Heart left ventricle (tissue), 16 donors: ENCODE results near the gene FAM117B. TPM values are rescaled to one million over a fixed set of nuclear protein-coding genes. Genes with fewer than 3 reads are reported as not detected.

ENCODE experiments used
- ATAC-seq, 4 donors: fragments of 200-7000 bp; cut with Tn5 transposase; one replicate each; pipeline ENCODE4 v1.9.1; 2020 to 2022; ENCODE audit warnings: moderate library complexity in 4 of 4, mild to moderate bottlenecking in 3 of 4, moderate number of reproducible peaks in 1 of 4
- DNase-seq, 5 donors: peaks; one replicate each; pipeline ENCODE4 v3.0.0-alpha.2; 2020
- H3K27ac ChIP-seq, 12 donors: fragments of 200-600 bp; sonication (generic) in 4 of 12; one replicate each; pipeline versions ENCODE4 v1.5.0 to v1.8.0; 2016 to 2022; ENCODE audit warnings: mild to moderate bottlenecking in 2 of 12
- H3K27me3 ChIP-seq, 9 donors: fragments of 200-600 bp; sonication (generic) in 2 of 9; one replicate each; pipeline versions ENCODE4 v1.5.1 to v1.8.0; 2016 to 2022; ENCODE audit warnings: mild to moderate bottlenecking in 3 of 9
- H3K36me3 ChIP-seq, 9 donors: fragments of 200-600 bp; sonication (generic) in 2 of 9; one replicate each; pipeline versions ENCODE4 v1.5.0 to v1.8.0; 2018 to 2022; ENCODE audit warnings: mild to moderate bottlenecking in 2 of 9
- H3K4me1 ChIP-seq, 12 donors: fragments of 200-600 bp; sonication (generic) in 4 of 12; one replicate each; pipeline versions ENCODE4 v1.5.0 to v1.8.0; 2016 to 2022; ENCODE audit warnings: mild to moderate bottlenecking in 3 of 12
- H3K4me3 ChIP-seq, 12 donors: fragments of 200-600 bp; sonication (generic) in 4 of 12; one replicate each; pipeline versions ENCODE4 v1.5.0 to v1.8.0; 2017 to 2022; ENCODE audit warnings: mild to moderate bottlenecking in 9 of 12, moderate library complexity in 4 of 12
- H3K9me3 ChIP-seq, 12 donors: fragments of 200-600 bp; sonication (generic) in 4 of 12; one replicate each; pipeline versions ENCODE4 v1.5.0 to v1.8.0; 2016 to 2022; ENCODE audit warnings: mild to moderate bottlenecking in 1 of 12
- CTCF ChIP-seq, 12 donors: fragments of 200-600 bp; sonication (generic) in 4 of 12; IDR thresholded peaks; one replicate each; pipeline versions ENCODE4 v1.5.0 to v1.8.0; 2018 to 2022; ENCODE audit warnings: antibody characterized with exemption in 12 of 12, mild to moderate bottlenecking in 5 of 12
- POLR2A ChIP-seq, 2 donors: fragments of 450-650 bp; IDR thresholded peaks; one replicate each; pipeline ENCODE4 v1.6.1; 2017; ENCODE audit warnings: antibody characterized with exemption in 2 of 2, mild to moderate bottlenecking in 2 of 2, moderate library complexity in 2 of 2
- WGBS, 4 donors: extraction: QIAGEN DNeasy Blood & Tissue Kit in 2 of 4; methylation state at CpG; one replicate each; pipeline versions ENCODE4 v1.1.5 to v1.1.7; 2013 to 2018; 5-methylcytosine and 5-hydroxymethylcytosine counted together
- intact Hi-C, 10 donors: fragments of 100-400 bp; cut with DNase I; formaldehyde crosslinking; loops; one replicate each; pipeline versions ENCODE4 v1.11.1 to v1.14.2; 2022
- polyA plus RNA-seq, 2 donors: library from polyadenylated mRNA; stranded (reverse); fragments of 200-250 nt; gene quantifications; one replicate each; pipeline ENCODE4 v1.2.3, GENCODE V29; 2013
- total RNA-seq, 9 donors: library from RNA; depleted of rRNA in 2 of 9; stranded (reverse); fragments of >200 nt in 2 of 9; fragmentation: NEBNext Ultra II Directional in 3 of 9; extraction: Animal tissue kit (Norgen Biotek cat#: 25700) in 3 of 9; gene quantifications; one replicate each; pipeline versions ENCODE4 v1.1.0 to v1.2.4, GENCODE V29; 2016 to 2023
- donor health status: ischemic (EF 13 %, LVEDD 7.1; RV severe dilation, severe dysfunction).
- donor health status: healthy with polysubstance abuse.
- donor health status: DM: no; HTN: yes; CAD: no.
- donor health status: DM: no; HTN: no; CAD: no.
- donor health status: ischemic (EF 25% LVEDD 6.9; RV normal size, moderate dysfunction).
- donor health status: ischemic (EF 25% LVEDD 5.7; RV mildly dilated, moderate dysfunction).
- donor health status: healthy.
- donor health status: DM: yes; HTN: yes; CAD: no.
- donor health status: ischemic (EF 35%, LVEDD 5.7; RV mildly dilated, moderate dysfunction).
- donor health status: nonischemic (EF 11% LVEDD 7.7; RV severe dilation, severe dysfunction).
- donor health status: DM: yes; HTN: yes; CAD: no.
- donor health status: PGD.
- donor health status: ischemic (EF 29% LVEDD 5.4; RV normal size, mild dysfunction).
- donor health status: nonischemic (EF 23%, LVEDD 6.1; RV moderate dilation, normal function).

Gene FAM117B
- total and polyA plus RNA-seq, 11 donors: 0.68 to 6.1 (median 2.1) TPM

- Histone ChIP-seq H3K27ac (no peak overlapping the region), H3K9me3 (peaks cover 0 to 23% (median 16%) of the 10 kb centered on the region in 12 donors), H3K36me3 (peaks cover 0 to 15% (median 0%) of the 10 kb centered on the region in 9 donors), H3K4me3 (no peak overlapping the region), H3K4me1 (no peaks in the 10 kb centered on the region), H3K27me3 (no peaks in the 10 kb centered on the region)
- ATAC-seq (no peak), DNase-seq (no peak)
- TF ChIP-seq CTCF (IDR thresholded peaks at IDR 0.05) (no peak), POLR2A (IDR thresholded peaks at IDR 0.05) (no peak)
- WGBS, 4 donors: 93 to 100% (median 97%) methylated on average over 1 of the region's 1 CpG
- intact Hi-C loops: no loop called here
Measured at GRCh38 chr2:202743613-202744012, 108.8 kb downstream of the FAM117B start.

DNA sequence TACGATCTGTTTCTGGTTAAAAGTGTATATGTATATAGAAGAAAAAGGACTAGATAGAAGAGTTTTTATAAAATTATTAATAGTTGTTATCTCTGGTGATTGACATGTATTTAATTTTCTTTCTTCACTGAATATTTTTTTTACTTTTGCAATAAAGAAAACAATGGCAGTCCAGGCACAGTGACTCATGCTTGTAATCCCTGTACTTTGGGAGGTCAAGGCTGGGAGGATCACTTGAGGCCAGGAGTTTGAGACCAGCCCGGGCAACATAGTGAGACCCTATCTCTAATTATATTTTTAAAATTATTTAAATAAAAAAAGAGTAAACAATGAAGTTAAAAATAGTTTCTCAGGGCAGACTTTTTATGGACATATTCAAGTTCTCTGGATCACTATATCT lies 114.7 kb downstream of the FAM117B start:
- Histone ChIP-seq H3K9me3 (peaks cover 0 to 12% (median under 1%) of the 10 kb centered on the region in 12 donors), H3K4me3 (no peak overlapping the region), H3K27me3 (no peaks in the 10 kb centered on the region), H3K27ac (no peak overlapping the region), H3K4me1 (no peaks in the 10 kb centered on the region), H3K36me3 (peaks cover 0 to 1% (median 0%) of the 10 kb centered on the region in 9 donors)
- ATAC-seq (no peak), DNase-seq (no peak)
- WGBS, 4 donors: 88 to 95% (median 91%) methylated on average over 2 of the region's 2 CpGs
- intact Hi-C loops: no loop called here
- no peak for TF ChIP-seq POLR2A (IDR thresholded peaks at IDR 0.05)
- no peak for TF ChIP-seq CTCF (IDR thresholded peaks at IDR 0.05)

DNA sequence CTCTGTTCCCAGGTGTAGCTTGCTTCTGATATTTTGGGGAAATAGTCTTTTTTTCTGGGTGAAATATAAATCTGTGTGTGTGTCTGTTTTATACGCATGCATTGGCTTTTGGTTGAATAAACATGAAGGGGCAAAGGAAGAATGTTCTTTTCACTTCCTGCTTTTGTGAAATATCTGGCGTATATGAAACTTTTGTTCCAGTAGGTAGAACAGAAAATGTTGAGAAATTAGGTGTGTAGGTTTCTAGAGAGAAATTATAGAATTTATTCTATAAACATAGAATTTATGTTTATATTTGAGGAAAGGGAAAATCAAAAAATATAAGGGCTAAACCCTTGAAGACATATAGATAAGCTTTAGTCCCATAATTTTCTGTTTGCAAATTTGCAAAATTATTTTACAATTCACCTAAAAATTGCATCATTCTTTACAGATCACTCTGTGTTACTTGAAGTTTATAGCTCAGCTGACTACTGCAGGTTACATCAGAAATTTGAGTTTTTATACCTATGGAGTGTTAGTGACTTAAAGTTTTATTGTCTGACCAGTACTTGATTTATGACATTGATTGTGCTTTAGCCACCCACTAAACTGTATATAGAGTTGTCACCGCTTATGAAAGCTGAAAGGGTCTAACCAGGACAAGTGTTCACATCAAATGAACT lies 116.1 kb downstream of the FAM117B start:
- DNase-seq (no peak), ATAC-seq (no peak)
- Histone ChIP-seq H3K4me1 (no peaks in the 10 kb centered on the region), H3K4me3 (no peak overlapping the region), H3K27ac (no peak overlapping the region), H3K36me3 (peaks cover 0 to under 1% (median 0%) of the 10 kb centered on the region in 9 donors), H3K9me3 (peaks cover 0 to 9% (median 0%) of the 10 kb centered on the region in 12 donors), H3K27me3 (no peaks in the 10 kb centered on the region)
- TF ChIP-seq CTCF (IDR thresholded peaks at IDR 0.05): no peak
- TF ChIP-seq POLR2A (IDR thresholded peaks at IDR 0.05): no peak
- WGBS, 4 donors: 78 to 83% (median 82%) methylated on average over 3 of the region's 3 CpGs
- intact Hi-C loops: no loop called here

DNA sequence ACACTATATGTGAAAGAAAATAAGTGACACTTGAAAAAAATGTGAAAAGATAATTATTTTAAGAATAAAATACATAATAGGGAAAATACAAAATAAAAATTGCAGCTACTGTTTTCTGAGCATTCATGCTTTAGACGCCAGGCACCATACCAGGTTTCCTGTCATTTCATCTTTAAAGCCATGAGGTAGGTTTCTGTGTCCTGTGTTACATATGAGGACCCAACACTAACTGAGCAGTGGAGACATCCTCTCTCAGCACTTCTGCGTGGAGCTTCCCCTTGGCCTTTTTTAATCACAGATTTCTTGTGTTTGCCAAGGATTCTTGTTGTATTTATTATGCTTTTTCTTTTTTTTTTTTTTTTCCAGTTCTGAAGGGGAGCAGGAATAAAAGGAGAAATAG lies 117.3 kb downstream of the FAM117B start:
- no peaks in the 10 kb centered on the region for H3K27me3 ChIP-seq
- H3K4me3 ChIP-seq: no peak overlapping the region
- peaks cover 0 to 11% (median under 1%) of the 10 kb centered on the region in 9 donors for H3K36me3 ChIP-seq
- H3K9me3 ChIP-seq: peaks cover 0 to 9% (median 0%) of the 10 kb centered on the region in 12 donors
- H3K27ac ChIP-seq: no peak overlapping the region
- TF ChIP-seq POLR2A (IDR thresholded peaks at IDR 0.05): no peak
- no peak for TF ChIP-seq CTCF (IDR thresholded peaks at IDR 0.05)
- WGBS, 4 donors: 65 to 76% (median 69%) methylated on average over 2 of the region's 2 CpGs
- no peak for ATAC-seq
- no peak for DNase-seq
- intact Hi-C loops: no loop called here
- no peaks in the 10 kb centered on the region for H3K4me1 ChIP-seq
